T-helper 2 cell (primary cell): ENCODE data around the gene KIF2A.

Source experiments
- DNase-seq, 5 experiments: peaks; one replicate each; pipeline versions ENCODE4 v3.0.0 to v3.0.0-alpha.2; 2012 to 2022
- total RNA-seq, 2 donors: gene quantifications; one replicate each; lab custom pipeline; 2026; lab: John Stamatoyannopoulos, UW

The KIF2A gene
- 119 to 201 reads per million in 2 donors for total RNA-seq

DNA sequence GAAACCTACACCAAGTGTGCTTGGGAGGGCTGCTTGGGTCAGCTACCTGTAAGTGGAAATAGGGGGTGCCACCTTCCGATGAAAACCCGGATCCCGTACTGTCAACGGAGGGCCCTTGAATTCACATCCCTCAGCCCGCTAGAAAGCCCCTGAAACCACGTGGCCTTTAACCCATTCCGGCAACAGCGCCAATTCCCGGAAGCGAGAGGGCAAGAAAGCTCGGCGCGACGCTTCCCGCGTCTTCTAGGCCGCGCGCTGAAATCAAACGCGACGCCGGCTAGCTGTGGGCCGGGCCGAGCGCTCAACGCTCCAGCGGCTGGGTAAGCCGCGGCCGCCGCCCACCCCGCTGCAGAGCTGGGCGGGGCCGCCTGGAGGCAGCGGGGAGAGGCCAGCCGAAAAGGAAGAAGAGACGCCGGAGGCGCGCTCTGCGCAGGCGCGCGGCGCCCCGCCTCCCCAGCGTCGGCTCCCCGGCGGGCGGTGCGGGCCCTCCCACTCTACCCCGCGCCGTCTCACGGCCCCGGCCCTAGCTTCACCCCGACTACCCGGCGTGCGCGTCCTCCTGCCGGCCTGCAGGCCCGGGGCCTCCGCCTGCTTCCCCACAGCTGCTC lies at the start of gene KIF2A:
TSS of gene KIF2A (plus strand) at position 492 of the 608 bp plus-strand sequence. CDS start 267 bp downstream, outside the sequence.
- peak; percentile 84 to 99 (median 88) for DNase-seq

DNA sequence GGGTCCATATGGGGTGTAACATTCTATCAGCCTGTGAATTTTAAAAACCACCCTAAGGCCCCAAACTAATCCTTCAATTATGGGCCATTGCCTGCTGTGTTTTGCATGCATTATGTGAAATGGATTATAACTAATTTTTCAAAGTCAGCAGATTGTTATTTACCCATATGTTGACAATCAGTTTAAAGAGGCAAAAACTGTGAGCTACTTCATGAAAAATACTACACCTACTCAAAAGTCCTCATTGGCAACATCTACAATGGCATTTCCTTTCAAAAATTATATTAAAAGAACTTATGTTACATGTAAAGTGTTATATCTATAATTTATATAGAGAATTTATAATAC lies 49.0 kb upstream of the KIF2A start:
- no peak for DNase-seq

- no peak for DNase-seq
Observed at GRCh38 chr5:62258654-62259053, 47.4 kb upstream of the KIF2A start.

DNA sequence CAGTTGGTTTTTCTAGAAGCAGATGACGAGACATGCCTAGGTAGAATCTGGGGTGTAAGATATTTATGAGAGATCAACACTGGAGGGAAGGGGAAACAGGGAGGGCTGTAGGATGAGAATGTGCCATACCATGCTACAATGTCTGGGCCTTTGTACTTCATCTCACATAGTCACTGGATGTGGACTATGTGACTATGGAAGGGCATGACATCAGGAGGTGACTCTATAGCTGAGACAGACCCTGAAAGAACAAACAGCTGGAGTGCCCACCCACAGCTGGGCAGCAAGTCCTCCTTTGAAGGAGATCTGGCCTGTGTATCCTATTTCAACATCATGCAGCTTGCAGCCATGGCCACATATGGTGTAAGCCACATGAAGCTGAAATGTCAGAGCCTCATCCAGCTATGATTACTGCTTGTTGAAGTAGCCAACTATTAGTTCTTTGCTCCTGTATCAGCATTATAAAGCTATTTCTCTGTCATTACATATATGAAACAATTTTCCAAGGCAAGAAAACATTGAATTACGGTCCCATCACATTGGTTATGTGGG lies 46.2 kb upstream of the KIF2A start:
- DNase-seq, result no peak

DNA sequence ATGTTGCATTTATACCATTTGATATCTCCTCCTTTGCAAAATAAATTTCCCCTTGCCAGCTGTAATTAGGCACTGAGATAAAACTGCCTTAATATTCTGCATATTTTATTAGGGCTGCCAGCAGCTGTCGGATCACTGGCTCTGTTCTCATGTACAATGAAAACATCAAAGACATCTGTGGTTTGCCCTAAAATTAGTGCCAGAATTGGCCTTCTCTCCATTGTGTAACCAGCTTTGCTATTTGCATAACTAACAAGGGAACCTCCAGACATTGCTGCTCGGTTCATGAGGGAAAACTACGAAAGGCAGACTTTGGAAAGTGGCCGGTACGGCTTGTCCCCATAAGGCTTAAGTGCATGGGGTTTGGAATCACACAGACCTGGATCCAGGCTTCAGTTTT lies 45.5 kb upstream of the KIF2A start:
- no peak for DNase-seq

DNA sequence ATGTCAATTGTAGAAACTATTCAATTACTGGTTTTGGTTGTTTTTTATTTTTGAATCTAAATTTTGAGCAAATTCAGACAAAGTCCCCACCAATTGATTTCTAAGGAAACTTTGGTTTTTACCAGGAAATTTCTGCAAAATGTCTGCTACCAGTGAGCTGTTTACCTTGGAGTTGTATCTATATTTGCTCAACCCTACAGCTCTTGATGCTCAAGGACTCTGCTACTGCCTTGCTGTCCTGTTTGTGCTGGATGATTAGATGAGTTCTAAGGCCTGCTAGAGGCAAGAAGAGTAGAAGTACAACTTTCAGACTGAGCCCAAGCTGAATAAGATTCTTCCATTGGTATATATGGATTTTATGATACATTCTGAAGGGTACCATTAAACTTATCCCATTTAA lies 42.6 kb upstream of the KIF2A start:
- no peak for DNase-seq

- no peak for DNase-seq
Observed at GRCh38 chr5:62265648-62266112, 40.3 kb upstream of the KIF2A start.

DNA sequence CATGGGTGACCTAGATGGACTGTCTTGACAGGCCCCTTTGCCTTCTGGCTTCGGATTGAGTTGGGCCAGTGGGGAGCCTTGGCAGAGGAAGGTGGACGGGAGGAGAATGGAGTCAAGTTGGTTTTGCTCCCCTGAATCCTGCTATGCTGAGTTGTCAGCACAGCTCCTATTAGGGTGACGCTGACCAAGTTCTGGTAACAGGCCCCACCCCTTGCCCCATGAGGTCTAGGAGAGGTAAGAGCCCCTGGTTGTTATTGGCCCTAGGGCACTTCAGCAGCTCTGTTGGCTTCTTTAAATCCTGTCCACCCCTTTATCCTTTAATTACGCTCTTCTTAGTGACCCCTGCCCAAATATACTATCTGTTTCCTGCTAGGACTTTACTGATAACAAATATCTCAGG lies 39.4 kb upstream of the KIF2A start:
- no peak for DNase-seq

DNA sequence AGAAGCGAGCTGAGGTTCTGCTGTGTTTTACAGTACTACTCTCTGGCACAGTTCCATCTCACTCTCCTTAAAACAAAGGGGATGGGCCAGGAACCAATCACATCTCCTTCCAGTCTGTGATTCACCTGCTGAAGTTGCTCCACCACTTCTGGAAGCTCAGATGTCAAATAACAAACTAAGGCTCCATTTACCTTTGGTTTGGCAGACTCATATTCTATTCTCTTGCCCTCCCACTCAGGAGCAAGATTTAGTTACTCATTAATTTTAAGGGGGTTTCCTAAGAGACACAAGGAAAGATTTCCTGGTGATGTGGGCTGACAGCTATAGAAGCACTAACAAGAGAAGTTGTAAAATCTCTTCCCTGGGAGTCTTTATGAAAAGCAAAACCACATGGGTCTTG lies 37.8 kb upstream of the KIF2A start:
- no peak for DNase-seq

DNA sequence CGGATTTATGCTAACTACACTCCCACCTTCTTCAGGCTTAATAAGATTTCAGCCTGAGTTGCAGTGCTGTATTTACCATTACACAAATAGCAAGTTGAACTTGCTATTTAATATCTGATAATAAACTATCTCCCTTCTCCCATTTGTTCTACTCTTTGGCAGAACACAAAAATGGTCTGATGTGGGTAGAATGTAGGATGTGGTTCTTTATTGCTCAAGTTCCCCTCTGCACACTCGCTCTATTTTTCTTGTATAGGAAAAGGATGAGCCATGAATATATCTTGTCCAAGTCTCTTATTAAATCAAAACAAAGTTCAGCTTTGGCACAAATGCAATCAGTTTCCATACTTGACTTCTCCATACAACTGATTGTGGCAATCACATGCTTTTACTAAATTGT lies 37.2 kb upstream of the KIF2A start:
- DNase-seq, result peak in 1 of 5 experiments; percentile 33

- DNase-seq, result no peak
Observed at GRCh38 chr5:62271370-62271769, 34.6 kb upstream of the KIF2A start.

GRCh38 chr5:62271870-62272269 lies 34.1 kb upstream of the KIF2A start:
- no peak for DNase-seq

DNA sequence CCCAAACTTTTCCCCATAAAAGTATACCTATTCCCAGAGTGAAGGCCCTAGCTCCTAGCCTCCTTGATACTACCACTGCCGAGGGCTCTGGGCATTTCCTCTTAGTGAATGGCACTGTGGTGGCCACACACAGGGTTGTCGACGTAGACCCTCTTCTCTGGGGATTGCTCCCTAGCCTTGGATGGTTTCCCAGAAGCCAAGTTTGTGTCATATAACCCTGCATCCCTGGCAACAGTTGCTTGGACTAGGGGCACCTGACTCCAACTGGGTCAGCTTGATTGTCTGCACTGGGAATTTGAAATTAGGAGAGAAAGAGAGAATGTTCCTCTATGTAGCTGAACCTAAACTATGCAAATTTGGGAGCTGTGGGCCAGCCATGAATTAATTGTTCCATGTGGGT lies 32.3 kb upstream of the KIF2A start:
- no peak for DNase-seq

- DNase-seq, result no peak
Observed at GRCh38 chr5:62275581-62275980, 30.4 kb upstream of the KIF2A start.

- DNase-seq, result no peak
Observed at GRCh38 chr5:62281411-62281810, 24.6 kb upstream of the KIF2A start.

DNA sequence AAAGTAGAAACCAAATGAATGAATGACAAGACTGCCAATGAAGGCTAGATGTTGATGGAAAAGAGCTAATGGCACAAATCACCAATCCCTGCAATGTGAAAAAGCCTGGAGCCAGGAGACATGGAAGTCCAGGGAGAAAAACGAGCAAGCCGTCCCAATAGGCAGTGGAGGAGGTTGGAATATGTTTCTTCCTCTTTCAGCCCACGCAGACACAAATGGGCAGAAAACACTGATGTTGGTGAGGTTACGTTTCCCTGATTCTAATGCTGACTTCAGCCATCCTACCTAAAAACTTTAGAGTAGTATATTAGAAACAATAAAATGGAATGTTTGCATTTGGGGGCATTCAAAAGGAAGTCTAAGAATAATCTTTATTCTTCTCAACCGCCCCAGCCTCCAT lies 23.9 kb upstream of the KIF2A start:
- no peak for DNase-seq

- no peak for DNase-seq
Observed at GRCh38 chr5:62283005-62283404, 23.0 kb upstream of the KIF2A start.

GRCh38 chr5:62283861-62284260 lies 22.1 kb upstream of the KIF2A start:
- DNase-seq, result no peak

GRCh38 chr5:62284946-62285891 lies 20.8 kb upstream of the KIF2A start:
- DNase-seq, result peak in 3 of 5 experiments; percentile 41 to 97 (median 50)

- no peak for DNase-seq
Observed at GRCh38 chr5:62286834-62287233, 19.2 kb upstream of the KIF2A start.

- DNase-seq, result no peak
Observed at GRCh38 chr5:62287237-62287636, 18.8 kb upstream of the KIF2A start.

GRCh38 chr5:62288118-62288517 lies 17.9 kb upstream of the KIF2A start:
- DNase-seq, result no peak

GRCh38 chr5:62289813-62290212 lies 16.2 kb upstream of the KIF2A start:
- DNase-seq, result no peak

DNA sequence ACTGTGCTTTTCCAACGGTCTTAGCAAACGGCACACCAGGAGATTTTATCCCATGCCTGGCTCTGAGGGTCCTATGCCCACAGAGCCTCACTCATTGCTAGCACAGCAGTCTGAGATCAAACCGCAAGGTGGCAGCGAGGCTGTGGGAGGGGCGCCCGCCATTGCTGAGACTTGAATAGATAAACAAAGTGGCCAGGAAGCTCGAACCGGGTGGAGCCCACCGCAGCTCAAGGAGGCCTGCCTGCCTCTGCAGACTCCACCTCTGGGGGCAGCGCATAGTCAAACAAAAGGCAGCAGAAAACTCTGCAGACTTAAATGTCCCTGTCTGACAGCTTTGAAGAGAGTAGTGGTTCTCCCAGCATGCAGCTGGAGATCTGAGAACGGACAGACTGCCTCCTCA lies 14.2 kb upstream of the KIF2A start:
- peak; percentile 29 to 90 (median 72) for DNase-seq
